Calu3 (cell line): Measurements from ENCODE around the gene GSG1. TPM values are rescaled to one million over a fixed set of nuclear protein-coding genes. Genes with fewer than 3 reads are reported as not detected.

Experiments
- BruUV-seq: library from RNA; stranded (reverse); fragments of 400-500 nt; replicated peaks from 2 replicates; lab custom pipeline; 2021; lab: Mats Ljungman, UMichigan
- CTCF ChIA-PET: fragments of 300-600 bp; sonication (Branson Sonifier 250); formaldehyde crosslinking; loops from one replicate; lab custom pipeline; 2022; ENCODE audit warnings: antibody characterized with exemption; lab: Charles Lee
- DNase-seq: peaks from one replicate; pipeline ENCODE4 v3.0.0; 2022
- H3K27ac Mint-ChIP-seq: one replicate; pipeline ENCODE4 v1.8.0; 2022; ENCODE audit warnings: mixed read lengths; ENCODE audit not compliant: unreplicated experiment
- H3K27me3 Mint-ChIP-seq: one replicate; pipeline ENCODE4 v1.8.0; 2022; ENCODE audit warnings: mixed read lengths; ENCODE audit not compliant: unreplicated experiment
- H3K36me3 Mint-ChIP-seq: one replicate; pipeline ENCODE4 v1.8.0; 2022; ENCODE audit warnings: mild to moderate bottlenecking, moderate library complexity, mixed read lengths; ENCODE audit not compliant: insufficient read depth, unreplicated experiment
- H3K4me1 Mint-ChIP-seq: one replicate; pipeline ENCODE4 v1.8.0; 2022; ENCODE audit warnings: mild to moderate bottlenecking, low read depth, mixed read lengths; ENCODE audit not compliant: unreplicated experiment
- H3K4me3 Mint-ChIP-seq: one replicate; pipeline ENCODE4 v1.8.0; 2022; ENCODE audit warnings: mild to moderate bottlenecking, low read depth, moderate library complexity, mixed read lengths; ENCODE audit not compliant: unreplicated experiment
- H3K9me3 Mint-ChIP-seq: one replicate; pipeline ENCODE4 v1.8.0; 2022; ENCODE audit warnings: low read depth, mixed read lengths; ENCODE audit not compliant: unreplicated experiment
- intact Hi-C: fragments of 100-400 bp; cut with micrococcal nuclease; formaldehyde crosslinking; loops from one replicate; pipeline ENCODE4 v1.10.0; 2022; ENCODE audit not compliant: unreplicated experiment
- total RNA-seq: library from RNA; stranded (reverse); gene quantifications from 2 replicates; pipeline ENCODE4 v1.2.3, GENCODE V29; 2022
- TF ChIP-seq, protein P1 (sequence below): fragments of 200-600 bp; IDR thresholded peaks from one replicate; pipeline ENCODE4 v1.8.0; 2022; ENCODE audit warnings: antibody characterized with exemption; ENCODE audit not compliant: unreplicated experiment

Gene GSG1
- total RNA-seq, 1 experiment from 2014 or later, result not detected

DNA sequence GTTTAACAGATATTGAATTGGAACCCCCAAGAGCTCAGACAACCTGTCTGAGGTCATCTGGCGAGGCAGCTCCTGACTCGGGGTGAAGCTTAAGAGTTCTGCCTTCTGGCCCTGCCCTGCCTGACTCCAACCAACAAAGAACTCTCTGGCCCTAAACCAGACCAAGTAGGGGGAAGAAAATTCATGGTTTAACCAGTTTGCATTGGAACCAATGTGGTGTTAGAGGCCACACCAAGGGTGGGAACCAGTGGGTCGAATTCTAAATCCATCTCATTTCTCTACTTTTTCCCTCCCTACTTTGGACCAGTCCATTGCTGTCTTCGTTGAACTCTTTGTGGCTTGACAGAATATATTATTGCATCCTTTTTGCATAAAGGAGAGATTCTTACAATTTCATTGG lies 30.4 kb upstream of the GSG1 start:
- peaks cover 74% of the 10 kb centered on the region for H3K4me1 Mint-ChIP-seq
- H3K9me3 Mint-ChIP-seq, result peaks cover 8% of the 10 kb centered on the region
- TF ChIP-seq, protein P1, sequence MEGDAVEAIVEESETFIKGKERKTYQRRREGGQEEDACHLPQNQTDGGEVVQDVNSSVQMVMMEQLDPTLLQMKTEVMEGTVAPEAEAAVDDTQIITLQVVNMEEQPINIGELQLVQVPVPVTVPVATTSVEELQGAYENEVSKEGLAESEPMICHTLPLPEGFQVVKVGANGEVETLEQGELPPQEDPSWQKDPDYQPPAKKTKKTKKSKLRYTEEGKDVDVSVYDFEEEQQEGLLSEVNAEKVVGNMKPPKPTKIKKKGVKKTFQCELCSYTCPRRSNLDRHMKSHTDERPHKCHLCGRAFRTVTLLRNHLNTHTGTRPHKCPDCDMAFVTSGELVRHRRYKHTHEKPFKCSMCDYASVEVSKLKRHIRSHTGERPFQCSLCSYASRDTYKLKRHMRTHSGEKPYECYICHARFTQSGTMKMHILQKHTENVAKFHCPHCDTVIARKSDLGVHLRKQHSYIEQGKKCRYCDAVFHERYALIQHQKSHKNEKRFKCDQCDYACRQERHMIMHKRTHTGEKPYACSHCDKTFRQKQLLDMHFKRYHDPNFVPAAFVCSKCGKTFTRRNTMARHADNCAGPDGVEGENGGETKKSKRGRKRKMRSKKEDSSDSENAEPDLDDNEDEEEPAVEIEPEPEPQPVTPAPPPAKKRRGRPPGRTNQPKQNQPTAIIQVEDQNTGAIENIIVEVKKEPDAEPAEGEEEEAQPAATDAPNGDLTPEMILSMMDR, result no peak
- no peak overlapping the region for H3K4me3 Mint-ChIP-seq
- H3K27me3 Mint-ChIP-seq, result no peaks in the 10 kb centered on the region
- peaks cover 8% of the 10 kb centered on the region for H3K36me3 Mint-ChIP-seq
- intact Hi-C loops, result no loop called here
- DNase-seq, result no peak
- BruUV-seq, result no TSS peak
- H3K27ac Mint-ChIP-seq, result peak overlapping the region; percentile 78
- CTCF ChIA-PET, result no interaction called here

DNA sequence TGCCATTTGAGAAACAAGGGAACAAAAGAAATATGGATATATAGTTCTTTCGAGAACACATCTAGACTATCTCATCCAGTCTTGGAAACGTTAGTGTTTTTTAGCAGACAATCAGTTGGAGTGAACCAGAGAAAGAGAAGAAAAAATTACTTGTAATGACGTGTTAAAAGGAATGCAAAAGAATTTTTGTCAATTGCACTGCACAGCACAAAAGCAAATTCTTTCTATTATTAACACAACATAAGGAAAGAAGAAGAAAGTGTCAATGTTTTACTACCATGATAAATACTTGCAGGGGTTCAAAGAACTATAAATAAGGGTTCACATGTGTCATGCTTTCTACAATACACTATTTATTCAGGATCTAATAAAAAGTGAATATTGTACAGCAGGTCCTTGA lies 27.5 kb upstream of the GSG1 start:
- CTCF ChIA-PET, result no interaction called here
- Mint-ChIP-seq H3K4me1 (peaks cover 72% of the 10 kb centered on the region), H3K9me3 (no peaks in the 10 kb centered on the region), H3K27me3 (no peaks in the 10 kb centered on the region), H3K4me3 (peak overlapping the region; percentile 8), H3K36me3 (peaks cover 8% of the 10 kb centered on the region), H3K27ac (peak overlapping the region; percentile 32)
- TF ChIP-seq, protein P1, result no peak
- intact Hi-C loops, result no loop called here
- BruUV-seq, result no TSS peak
- no peak for DNase-seq

DNA sequence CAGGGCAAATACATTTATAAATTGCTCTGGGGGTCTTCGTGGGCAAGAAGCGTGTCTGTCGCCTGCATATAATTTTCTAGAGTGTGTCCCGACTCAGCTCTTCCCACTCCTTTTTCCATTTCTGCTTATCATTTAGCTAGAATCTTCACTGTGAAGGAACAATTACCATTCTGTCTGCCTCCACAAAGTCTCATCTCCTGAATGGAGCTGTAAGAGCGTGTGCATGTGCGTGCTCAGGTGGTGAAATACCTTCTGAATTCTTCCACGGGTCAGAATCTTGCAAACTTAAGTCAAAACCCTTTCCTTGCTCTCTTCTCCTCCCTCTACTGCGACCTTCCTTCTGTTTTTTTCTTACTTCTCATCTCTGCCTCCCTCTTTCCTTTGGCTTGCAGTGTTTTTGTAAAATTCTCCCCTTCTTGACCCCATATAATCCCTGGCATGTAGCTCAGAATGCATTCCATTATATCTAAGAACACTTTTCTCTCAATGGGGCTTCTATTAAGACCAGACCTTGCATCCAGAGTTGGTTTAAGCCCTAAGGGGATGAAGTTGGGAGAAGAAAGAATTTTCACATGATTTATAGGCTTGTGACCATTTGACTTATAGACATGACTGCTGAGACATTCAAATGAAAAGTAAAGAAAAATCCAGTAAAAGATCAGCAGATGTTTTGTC lies 25.0 kb upstream of the GSG1 start:
- TF ChIP-seq, protein P1, result no peak
- H3K4me1 Mint-ChIP-seq, result peaks cover 59% of the 10 kb centered on the region
- no peak overlapping the region for H3K4me3 Mint-ChIP-seq
- no peaks in the 10 kb centered on the region for H3K36me3 Mint-ChIP-seq
- CTCF ChIA-PET, result interaction anchor here (1.0 kb wide), 1 partner anchor 69 kb away, joined by 3 read pairs; no protein-coding TSS in a partner anchor
- H3K27me3 Mint-ChIP-seq, result no peaks in the 10 kb centered on the region
- no peak overlapping the region for H3K27ac Mint-ChIP-seq
- intact Hi-C loops, result no loop called here
- no peak for DNase-seq
- H3K9me3 Mint-ChIP-seq, result no peaks in the 10 kb centered on the region
- BruUV-seq, result no TSS peak

DNA sequence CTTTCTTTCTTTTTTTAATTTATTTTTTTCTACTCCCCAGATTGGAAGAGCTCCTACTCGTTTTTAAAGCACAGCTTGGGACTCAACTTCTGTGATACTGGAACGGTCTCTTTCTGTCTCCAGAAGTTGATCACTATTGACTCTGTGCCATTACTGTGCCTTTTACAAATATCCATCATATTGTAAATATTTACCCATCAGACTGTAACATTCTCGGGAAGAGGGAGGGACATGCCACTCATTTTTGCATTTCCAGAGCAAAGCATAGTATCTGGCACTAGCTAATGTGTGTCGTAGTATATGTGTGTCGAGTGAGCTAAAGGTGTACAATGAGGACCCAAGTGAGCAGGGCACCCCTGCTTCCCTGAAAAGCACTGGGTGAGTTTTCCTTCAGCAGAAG lies 24.0 kb upstream of the GSG1 start:
- CTCF ChIA-PET, result no interaction called here
- Mint-ChIP-seq H3K36me3 (no peaks in the 10 kb centered on the region), H3K27me3 (no peaks in the 10 kb centered on the region), H3K4me3 (no peak overlapping the region), H3K4me1 (peaks cover 54% of the 10 kb centered on the region), H3K27ac (no peak overlapping the region), H3K9me3 (no peaks in the 10 kb centered on the region)
- BruUV-seq, result no TSS peak
- DNase-seq, result no peak
- intact Hi-C loops, result no loop called here
- TF ChIP-seq, protein P1, result no peak
